Spleen (tissue), 7 donors: ENCODE data around the gene YTHDF1.

Experiments used
- POLR2A ChIP-seq, 3 donors: fragments of 450-650 bp; IDR thresholded peaks; one replicate each; pipeline ENCODE4 v1.5.1; 2017; ENCODE audit warnings: antibody characterized with exemption in 3 of 3, mild to moderate bottlenecking in 1 of 3
- POLR2AphosphoS5 ChIP-seq, 3 donors: sonication (generic); formaldehyde crosslinking; IDR thresholded peaks; one replicate each; pipeline ENCODE4 v1.5.1; 2017; ENCODE audit warnings: antibody characterized with exemption in 3 of 3
- TF ChIP-seq, protein P1 (sequence below), 11 experiments: fragments of 200-600 bp in 7 of 11; fragments of 450-650 bp in 4 of 11; sonication (generic) in 4 of 11; IDR thresholded peaks in 8 of 11; conservative IDR thresholded peaks in 3 of 11; 1 replicate in 7 of 11; 2 replicates in 4 of 11; pipeline versions ENCODE4 v1.4.0 to v1.8.0; 2016 to 2021; ENCODE audit warnings: antibody characterized with exemption in 11 of 11, inconsistent platforms in 4 of 11, mild to moderate bottlenecking in 1 of 11
- donor health status: DM: no; HTN: no; CAD: no; lungs with moderate emphysema.
- donor health status: DM: no; HTN: no; CAD: no.
- donor health status: DM: no; HTN: no; CAD: no.

DNA sequence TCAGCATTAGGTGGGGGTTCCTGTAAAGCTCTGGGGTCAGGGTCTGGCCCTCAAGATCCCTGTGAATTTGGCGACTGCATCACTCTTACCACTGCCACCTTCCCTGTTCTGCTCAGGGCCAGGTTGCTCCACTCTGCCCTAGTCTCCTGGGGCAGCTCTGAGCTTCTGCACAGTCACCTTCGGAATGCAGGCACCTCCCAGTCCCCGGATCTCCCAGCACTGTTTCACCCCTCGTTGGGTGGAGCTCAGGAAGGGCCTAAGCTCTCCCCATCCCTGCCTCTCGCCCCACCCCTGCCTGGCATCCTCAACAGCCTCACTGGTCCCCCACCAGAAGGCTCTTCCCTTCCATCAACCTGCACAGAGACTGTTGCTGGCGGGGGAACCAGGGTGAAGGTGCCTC lies 46.2 kb downstream of the YTHDF1 start:
- TF ChIP-seq, protein P1, sequence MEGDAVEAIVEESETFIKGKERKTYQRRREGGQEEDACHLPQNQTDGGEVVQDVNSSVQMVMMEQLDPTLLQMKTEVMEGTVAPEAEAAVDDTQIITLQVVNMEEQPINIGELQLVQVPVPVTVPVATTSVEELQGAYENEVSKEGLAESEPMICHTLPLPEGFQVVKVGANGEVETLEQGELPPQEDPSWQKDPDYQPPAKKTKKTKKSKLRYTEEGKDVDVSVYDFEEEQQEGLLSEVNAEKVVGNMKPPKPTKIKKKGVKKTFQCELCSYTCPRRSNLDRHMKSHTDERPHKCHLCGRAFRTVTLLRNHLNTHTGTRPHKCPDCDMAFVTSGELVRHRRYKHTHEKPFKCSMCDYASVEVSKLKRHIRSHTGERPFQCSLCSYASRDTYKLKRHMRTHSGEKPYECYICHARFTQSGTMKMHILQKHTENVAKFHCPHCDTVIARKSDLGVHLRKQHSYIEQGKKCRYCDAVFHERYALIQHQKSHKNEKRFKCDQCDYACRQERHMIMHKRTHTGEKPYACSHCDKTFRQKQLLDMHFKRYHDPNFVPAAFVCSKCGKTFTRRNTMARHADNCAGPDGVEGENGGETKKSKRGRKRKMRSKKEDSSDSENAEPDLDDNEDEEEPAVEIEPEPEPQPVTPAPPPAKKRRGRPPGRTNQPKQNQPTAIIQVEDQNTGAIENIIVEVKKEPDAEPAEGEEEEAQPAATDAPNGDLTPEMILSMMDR (IDR thresholded peaks at IDR 0.05 in 8 of 11, conservative IDR thresholded peaks at IDR 0.05 in 3 of 11) = no peak
- TF ChIP-seq POLR2AphosphoS5 (IDR thresholded peaks at IDR 0.05) (no peak), POLR2A (IDR thresholded peaks at IDR 0.05) (no peak)
